HG03439 (cell line): ENCODE results near the gene MAPRE2.

Experiments
- ATAC-seq: cut with Tn5 transposase; IDR thresholded peaks from one replicate; pipeline ENCODE4 v1.9.1; 2021; ENCODE audit warnings: mild to moderate bottlenecking, moderate library complexity; ENCODE audit not compliant: unreplicated experiment

MAPRE2 gene

GRCh38 chr18:35032113-35032512, 9.1 kb upstream of the MAPRE2 start:
- no peak for ATAC-seq

- ATAC-seq = no peak
Observed at GRCh38 chr18:35038029-35038428, 3.2 kb upstream of the MAPRE2 start.

- no peak for ATAC-seq
Observed at GRCh38 chr18:35038881-35039491, 2.2 kb upstream of the MAPRE2 start.

- ATAC-seq = no peak
Observed at GRCh38 chr18:35040638-35040987, 600 bp upstream of the MAPRE2 start.

- ATAC-seq = no peak
Observed at GRCh38 chr18:35041815-35042387, 688 bp downstream of the MAPRE2 start.

- no peak for ATAC-seq
Observed at GRCh38 chr18:35042389-35043071, 1.3 kb downstream of the MAPRE2 start.

GRCh38 chr18:35043207-35043606, 2.0 kb downstream of the MAPRE2 start:
- ATAC-seq = no peak

- no peak for ATAC-seq
Observed at GRCh38 chr18:35045121-35045520, 3.9 kb downstream of the MAPRE2 start.

- no peak for ATAC-seq
Observed at GRCh38 chr18:35045806-35046205, 4.6 kb downstream of the MAPRE2 start.

- ATAC-seq = no peak
Observed at GRCh38 chr18:35047697-35048292, 6.6 kb downstream of the MAPRE2 start.

- ATAC-seq = no peak
Observed at GRCh38 chr18:35049111-35050027, 8.2 kb downstream of the MAPRE2 start.

- peak; percentile 54 for ATAC-seq
Observed at GRCh38 chr18:35050028-35050546, 8.9 kb downstream of the MAPRE2 start.

- no peak for ATAC-seq
Observed at GRCh38 chr18:35050705-35051195, 9.5 kb downstream of the MAPRE2 start.

- ATAC-seq = no peak
Observed at GRCh38 chr18:35051641-35052377, 10.6 kb downstream of the MAPRE2 start.

- no peak for ATAC-seq
Observed at GRCh38 chr18:35054401-35054800, 13.2 kb downstream of the MAPRE2 start.

- no peak for ATAC-seq
Observed at GRCh38 chr18:35055105-35055504, 13.9 kb downstream of the MAPRE2 start.

- ATAC-seq = no peak
Observed at GRCh38 chr18:35055726-35056125, 14.5 kb downstream of the MAPRE2 start.

- ATAC-seq = no peak
Observed at GRCh38 chr18:35059280-35059927, 18.2 kb downstream of the MAPRE2 start.

GRCh38 chr18:35060122-35060815, 19.1 kb downstream of the MAPRE2 start:
- ATAC-seq = no peak
